Neutrophil (primary cell): Measurements from ENCODE around the gene FPGS.
"Not testable (repeated sequence)": the region's sequence is repeated elsewhere in the genome, so short reads cannot be mapped to it uniquely, and the experiment has no call there.

ENCODE experiments used
- H3K27ac ChIP-seq: fragments of 200-600 bp; sonication (generic); 2 replicates; pipeline ENCODE4 v1.5.1; 2016; ENCODE audit warnings: mild to moderate bottlenecking, moderate library complexity
- H3K27me3 ChIP-seq: fragments of 200-600 bp; sonication (generic); 2 replicates; pipeline ENCODE4 v1.6.0; 2016; ENCODE audit warnings: mild to moderate bottlenecking
- H3K36me3 ChIP-seq: fragments of 200-600 bp; sonication (generic); 2 replicates; pipeline ENCODE4 v1.5.1; 2017
- H3K4me1 ChIP-seq, 2 experiments: fragments of 200-600 bp in 1 of 2; sonication (generic) in 1 of 2; 1 replicate in 1 of 2; 2 replicates in 1 of 2; pipeline versions ENCODE4 v1.5.1 to v1.6.1; 2013 to 2016; ENCODE audit warnings: low read depth in 1 of 2, low read length in 1 of 2, mild to moderate bottlenecking in 1 of 2, moderate library complexity in 1 of 2; ENCODE audit not compliant: control insufficient read depth in 1 of 2, insufficient read depth in 1 of 2
- H3K4me3 ChIP-seq, 2 experiments: fragments of 200-600 bp in 1 of 2; sonication (generic) in 1 of 2; 1 replicate in 1 of 2; 2 replicates in 1 of 2; pipeline ENCODE4 v1.5.1; 2013 to 2016; ENCODE audit warnings: low read depth in 1 of 2, low read length in 1 of 2, mild to moderate bottlenecking in 1 of 2, moderate library complexity in 1 of 2
- H3K9me3 ChIP-seq: fragments of 200-600 bp; sonication (generic); 2 replicates; pipeline ENCODE4 v1.5.1; 2016
- TF ChIP-seq, protein P1 (sequence below): fragments of 200-600 bp; sonication (generic); IDR thresholded peaks from 2 replicates; pipeline ENCODE4 v1.5.1; 2016; ENCODE audit warnings: antibody characterized with exemption

The FPGS gene

DNA sequence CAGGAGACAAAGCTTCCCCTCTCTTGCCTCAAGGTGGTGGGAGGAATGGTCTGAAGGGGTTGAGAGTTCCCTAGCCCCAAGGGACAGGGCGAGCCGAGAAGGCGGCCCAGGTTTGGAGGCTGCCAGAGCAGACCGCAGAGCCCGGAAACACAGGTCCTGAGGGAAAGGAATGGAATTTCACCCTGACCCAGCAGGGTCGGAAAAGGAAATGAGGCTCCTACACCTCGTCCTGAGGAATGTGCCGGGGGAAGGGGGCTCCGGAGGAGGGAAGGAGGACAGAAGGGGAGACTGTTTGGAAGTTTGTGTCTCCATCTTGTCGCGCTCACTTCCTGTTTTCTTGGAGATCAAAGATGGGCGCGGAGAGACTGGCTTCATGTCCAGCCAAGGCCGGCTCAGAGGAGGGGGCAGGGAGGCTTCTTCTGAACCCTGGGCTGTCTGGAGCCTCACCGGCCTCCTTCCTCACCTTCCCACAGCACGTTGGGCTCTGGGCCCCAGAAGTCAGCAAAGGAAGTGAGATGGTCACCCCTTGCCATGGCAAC is 42.2 kb downstream of the FPGS start:
- H3K27ac ChIP-seq: no peak overlapping the region

DNA sequence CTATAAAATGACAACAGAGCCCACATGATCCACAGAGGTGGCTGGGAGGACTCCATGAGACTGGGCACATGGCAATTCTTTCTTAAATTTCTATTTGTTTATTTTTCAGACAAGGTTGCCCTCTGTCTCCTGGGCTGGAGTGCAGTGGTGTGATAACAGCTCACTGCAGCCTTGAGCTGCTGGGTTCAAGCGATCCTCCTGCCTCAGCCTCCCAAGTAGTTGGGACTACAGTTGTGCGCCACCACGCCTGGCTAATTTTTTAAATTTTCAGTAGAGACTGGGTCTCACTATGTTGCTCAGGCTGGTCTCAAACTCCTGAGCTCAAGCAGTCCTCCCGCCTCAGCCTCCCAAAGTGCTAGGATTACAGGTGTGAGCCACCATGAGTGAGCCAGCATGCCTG is 42.9 kb downstream of the FPGS start:
- not testable (repeated sequence) for H3K27me3 ChIP-seq, H3K4me3 ChIP-seq, H3K9me3 ChIP-seq, H3K36me3 ChIP-seq, H3K4me1 ChIP-seq, H3K27ac ChIP-seq

More for the DNA sequence above, 42.2 kb downstream of the FPGS start:
- Histone ChIP-seq H3K4me3 (no peak overlapping the region), H3K27me3 (no peaks in the 10 kb centered on the region), H3K4me1 (no peaks in the 10 kb centered on the region), H3K9me3 (no peaks in the 10 kb centered on the region), H3K36me3 (no peaks in the 10 kb centered on the region)
- TF ChIP-seq, protein P1, sequence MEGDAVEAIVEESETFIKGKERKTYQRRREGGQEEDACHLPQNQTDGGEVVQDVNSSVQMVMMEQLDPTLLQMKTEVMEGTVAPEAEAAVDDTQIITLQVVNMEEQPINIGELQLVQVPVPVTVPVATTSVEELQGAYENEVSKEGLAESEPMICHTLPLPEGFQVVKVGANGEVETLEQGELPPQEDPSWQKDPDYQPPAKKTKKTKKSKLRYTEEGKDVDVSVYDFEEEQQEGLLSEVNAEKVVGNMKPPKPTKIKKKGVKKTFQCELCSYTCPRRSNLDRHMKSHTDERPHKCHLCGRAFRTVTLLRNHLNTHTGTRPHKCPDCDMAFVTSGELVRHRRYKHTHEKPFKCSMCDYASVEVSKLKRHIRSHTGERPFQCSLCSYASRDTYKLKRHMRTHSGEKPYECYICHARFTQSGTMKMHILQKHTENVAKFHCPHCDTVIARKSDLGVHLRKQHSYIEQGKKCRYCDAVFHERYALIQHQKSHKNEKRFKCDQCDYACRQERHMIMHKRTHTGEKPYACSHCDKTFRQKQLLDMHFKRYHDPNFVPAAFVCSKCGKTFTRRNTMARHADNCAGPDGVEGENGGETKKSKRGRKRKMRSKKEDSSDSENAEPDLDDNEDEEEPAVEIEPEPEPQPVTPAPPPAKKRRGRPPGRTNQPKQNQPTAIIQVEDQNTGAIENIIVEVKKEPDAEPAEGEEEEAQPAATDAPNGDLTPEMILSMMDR: no peak

DNA sequence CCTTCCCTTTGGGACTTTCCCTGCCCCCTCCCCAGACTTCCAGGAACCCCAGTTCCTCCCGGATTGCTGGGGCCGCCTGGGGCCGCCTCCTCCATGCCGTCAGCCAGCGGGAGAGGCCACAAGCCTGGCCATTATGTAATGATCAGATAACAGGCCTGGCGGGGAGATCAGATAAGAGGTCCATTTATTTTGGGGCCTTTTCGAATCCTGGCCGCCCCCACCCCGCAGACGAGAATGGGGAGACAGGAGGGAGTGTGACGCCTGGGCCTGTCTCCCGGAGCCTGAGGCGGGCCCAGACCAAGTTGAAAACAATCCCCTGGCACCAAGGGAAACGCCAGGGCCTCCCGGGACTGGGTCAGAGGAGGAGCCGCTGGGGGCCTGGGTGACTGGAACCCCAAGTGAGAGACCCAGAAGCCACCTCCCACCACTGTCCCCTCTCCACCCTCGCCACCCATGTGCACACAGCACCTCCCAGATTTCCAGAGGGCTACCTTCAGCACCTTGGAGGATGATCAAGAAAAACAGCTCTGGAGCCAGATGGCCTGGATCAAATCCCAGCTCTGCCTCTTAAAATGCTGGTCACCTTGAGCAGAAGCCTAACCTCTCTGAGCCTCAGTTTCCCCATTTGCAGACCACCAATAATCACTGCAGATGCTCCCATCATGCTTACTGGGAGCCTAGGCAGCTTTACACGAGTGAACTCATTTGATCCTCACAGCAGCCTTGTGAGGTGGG is 43.9 kb downstream of the FPGS start:
- Histone ChIP-seq H3K9me3 (no peaks in the 10 kb centered on the region), H3K27me3 (no peaks in the 10 kb centered on the region), H3K4me1 (no peaks in the 10 kb centered on the region), H3K4me3 (no peak overlapping the region), H3K36me3 (no peaks in the 10 kb centered on the region), H3K27ac (no peak overlapping the region)
- TF ChIP-seq, protein P1: no peak

DNA sequence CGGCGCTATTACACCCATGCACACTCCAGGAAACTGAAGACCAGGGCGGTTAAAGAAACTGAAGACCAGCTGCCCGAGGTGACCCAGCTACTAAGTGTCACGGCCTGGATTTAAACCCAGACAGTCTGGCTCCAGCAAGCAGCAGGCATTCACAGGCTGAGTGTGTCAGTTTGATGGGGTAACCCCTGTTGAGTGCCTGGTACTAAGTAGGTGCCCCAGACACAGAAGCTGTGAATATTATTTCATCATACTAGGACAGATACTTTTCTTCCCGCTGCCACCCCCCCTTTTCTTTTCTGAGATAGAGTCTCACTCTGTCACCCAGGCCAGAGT is 44.5 kb downstream of the FPGS start:
- Histone ChIP-seq H3K36me3 (no peaks in the 10 kb centered on the region), H3K27me3 (no peaks in the 10 kb centered on the region), H3K27ac (no peak overlapping the region), H3K4me1 (no peaks in the 10 kb centered on the region), H3K4me3 (no peak overlapping the region), H3K9me3 (no peaks in the 10 kb centered on the region)
- TF ChIP-seq, protein P1: no peak

DNA sequence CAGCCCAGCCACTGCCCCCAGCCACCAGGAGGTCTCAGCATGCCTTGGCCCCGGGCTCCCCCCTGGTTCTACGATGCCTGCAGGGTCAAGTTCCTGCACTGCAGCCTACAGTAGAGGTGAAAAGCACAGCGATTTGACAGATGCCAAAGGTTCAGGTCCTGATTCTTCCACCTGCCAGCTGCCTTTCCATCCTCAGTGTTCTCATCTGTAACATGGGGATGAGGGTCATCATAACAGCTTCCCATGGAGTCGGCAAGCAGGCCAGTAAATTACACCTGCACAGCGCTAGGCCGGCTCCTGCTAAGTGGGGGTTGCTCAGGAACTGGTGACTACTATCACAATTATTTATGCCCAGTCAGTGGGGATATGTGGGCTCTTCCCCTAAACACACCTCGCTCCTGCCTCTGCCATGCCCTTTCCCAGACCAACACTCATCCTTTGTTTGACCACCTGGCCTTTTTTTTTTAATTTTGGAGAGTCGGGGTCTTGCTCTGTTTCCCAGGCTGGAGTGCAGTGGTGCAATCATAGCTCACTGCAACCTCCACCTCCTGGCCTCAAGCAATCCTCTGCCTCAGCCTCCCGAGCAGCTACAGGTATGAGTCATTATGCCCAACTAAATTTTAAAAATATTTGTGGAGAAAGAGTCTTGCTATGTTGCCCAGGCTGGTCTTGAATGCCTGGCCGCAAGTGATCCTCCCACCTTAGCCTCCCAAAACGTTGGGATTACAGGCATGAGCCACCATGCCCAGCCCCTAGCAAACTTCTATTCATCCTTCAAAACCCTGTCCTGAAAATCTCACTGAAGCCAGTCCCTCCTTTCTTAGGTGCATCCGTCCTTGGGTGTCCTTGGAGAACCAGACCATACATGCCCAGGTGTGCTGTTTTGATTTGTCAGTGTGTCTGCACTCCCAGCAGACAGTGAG is 45.4 kb downstream of the FPGS start:
- no peaks in the 10 kb centered on the region for H3K27me3 ChIP-seq
- H3K4me3 ChIP-seq: no peak overlapping the region
- TF ChIP-seq, protein P1: no peak
- no peaks in the 10 kb centered on the region for H3K4me1 ChIP-seq
- H3K27ac ChIP-seq: no peak overlapping the region
- no peaks in the 10 kb centered on the region for H3K9me3 ChIP-seq
- no peaks in the 10 kb centered on the region for H3K36me3 ChIP-seq
